Adrenal gland (tissue), 5 donors: ENCODE data around the gene PFKM.

Experiments
- POLR2A ChIP-seq, 2 donors: fragments of 450-650 bp; IDR thresholded peaks; one replicate each; pipeline ENCODE4 v1.6.1; 2017; ENCODE audit warnings: antibody characterized with exemption in 2 of 2, mild to moderate bottlenecking in 2 of 2, moderate library complexity in 1 of 2
- TF ChIP-seq, protein P1 (sequence below), 6 experiments: fragments of 450-650 bp in 4 of 6; fragments of 200-600 bp in 2 of 6; sonication (generic) in 1 of 6; IDR thresholded peaks; 1 replicate in 5 of 6; 2 replicates in 1 of 6; pipeline versions ENCODE4 v1.5.1 to v1.8.0; 2016 to 2021; ENCODE audit warnings: antibody characterized with exemption in 6 of 6, mild to moderate bottlenecking in 2 of 6, moderate library complexity in 1 of 6
- donor health status: DM: no; HTN: no; CAD: no.

- TF ChIP-seq, protein P1, sequence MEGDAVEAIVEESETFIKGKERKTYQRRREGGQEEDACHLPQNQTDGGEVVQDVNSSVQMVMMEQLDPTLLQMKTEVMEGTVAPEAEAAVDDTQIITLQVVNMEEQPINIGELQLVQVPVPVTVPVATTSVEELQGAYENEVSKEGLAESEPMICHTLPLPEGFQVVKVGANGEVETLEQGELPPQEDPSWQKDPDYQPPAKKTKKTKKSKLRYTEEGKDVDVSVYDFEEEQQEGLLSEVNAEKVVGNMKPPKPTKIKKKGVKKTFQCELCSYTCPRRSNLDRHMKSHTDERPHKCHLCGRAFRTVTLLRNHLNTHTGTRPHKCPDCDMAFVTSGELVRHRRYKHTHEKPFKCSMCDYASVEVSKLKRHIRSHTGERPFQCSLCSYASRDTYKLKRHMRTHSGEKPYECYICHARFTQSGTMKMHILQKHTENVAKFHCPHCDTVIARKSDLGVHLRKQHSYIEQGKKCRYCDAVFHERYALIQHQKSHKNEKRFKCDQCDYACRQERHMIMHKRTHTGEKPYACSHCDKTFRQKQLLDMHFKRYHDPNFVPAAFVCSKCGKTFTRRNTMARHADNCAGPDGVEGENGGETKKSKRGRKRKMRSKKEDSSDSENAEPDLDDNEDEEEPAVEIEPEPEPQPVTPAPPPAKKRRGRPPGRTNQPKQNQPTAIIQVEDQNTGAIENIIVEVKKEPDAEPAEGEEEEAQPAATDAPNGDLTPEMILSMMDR (IDR thresholded peaks at IDR 0.05) = peak; percentile 9 to 66 (median 50)
- TF ChIP-seq POLR2A (IDR thresholded peaks at IDR 0.05) = peak; percentile 47 to 74
Observed at GRCh38 chr12:48157018-48157888, 38.1 kb downstream of the PFKM start, which contains the start of gene ASB8.
